Measurements from ENCODE around the gene GALNT15. TPM values are rescaled to one million over a fixed set of nuclear protein-coding genes. Genes with fewer than 3 reads are reported as not detected.
A peak's percentile ranks its signal among the peaks of the same experiment; 100 is the strongest.

Gene GALNT15
- total RNA-seq, 2 experiments from 2014 or later, result not detected

DNA sequence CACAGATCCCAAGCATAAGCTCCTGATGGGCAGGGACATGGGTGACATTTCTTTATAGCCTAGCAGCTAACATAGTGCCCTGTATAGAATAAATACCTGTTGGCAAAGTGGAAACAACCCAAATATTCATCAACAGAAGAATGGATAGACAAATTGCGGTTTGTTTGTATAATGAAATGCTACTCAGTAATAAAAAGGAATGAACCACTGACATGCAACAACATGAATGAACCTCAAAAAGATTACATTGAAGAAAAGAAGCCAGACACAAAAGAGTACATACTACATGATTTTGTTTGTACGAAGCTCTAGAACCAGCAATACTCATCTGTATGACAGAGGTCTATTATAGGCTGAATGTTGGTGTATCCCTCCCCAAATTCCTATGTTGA, 33.6 kb upstream of the GALNT15 start:
- ATAC-seq (no peak), DNase-seq (no peak)
- Mint-ChIP-seq H3K27ac (no peak overlapping the region), H3K4me1 (no peaks in the 10 kb centered on the region), H3K36me3 (ENCODE audit: low read depth) (no peaks in the 10 kb centered on the region), H3K4me3 (no peak overlapping the region), H3K27me3 (peaks cover 2% of the 10 kb centered on the region), H3K9me3 (ENCODE audit: low read depth) (peaks cover 7% of the 10 kb centered on the region)
- CTCF ChIA-PET, result interaction anchor here (0.6 to 1.0 kb wide), 5 partner anchors 9 to 283 kb away, joined by 3 read pairs; no protein-coding TSS in a partner anchor
- POLR2A ChIA-PET, result no interaction called here
- intact Hi-C loops (cut with DNase I, micrococcal nuclease), result no loop called here

DNA sequence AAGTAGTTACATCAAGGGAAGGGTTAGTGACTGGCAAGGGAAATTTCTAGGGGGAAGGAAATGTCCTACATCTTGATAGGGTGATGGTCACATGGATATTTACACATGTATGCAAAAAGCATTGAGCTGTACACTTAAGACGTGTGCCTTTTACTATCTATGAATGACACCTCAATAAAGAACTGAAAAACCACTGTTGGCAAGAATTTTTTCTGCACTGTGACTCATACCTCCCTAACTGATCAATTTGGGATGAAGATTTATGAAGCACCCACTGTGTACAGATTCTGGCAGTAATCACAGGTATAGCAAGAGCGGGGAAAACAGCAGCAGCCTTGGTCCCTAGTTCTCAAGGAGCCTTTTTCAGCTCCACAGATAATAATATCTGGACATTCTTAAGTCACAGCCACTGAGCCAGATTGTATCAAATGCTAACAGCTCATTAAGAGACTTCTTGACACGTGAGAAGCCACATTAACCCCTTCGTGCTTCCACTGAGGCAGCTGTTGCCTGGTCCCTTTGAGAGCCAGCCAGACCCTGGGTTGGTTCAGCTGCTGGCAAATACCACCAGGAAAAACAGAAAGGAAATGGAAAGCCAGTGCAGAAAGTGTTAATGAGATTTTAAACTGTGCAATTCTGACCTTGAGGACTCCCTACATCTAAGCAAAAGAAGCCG, 32.0 kb upstream of the GALNT15 start:
- CTCF ChIA-PET, result interaction anchor here (0.5 to 2.0 kb wide), 3 partner anchors 8 to 93 kb away, joined by 3 to 4 read pairs (median 3); no protein-coding TSS in a partner anchor
- no peak for DNase-seq

DNA sequence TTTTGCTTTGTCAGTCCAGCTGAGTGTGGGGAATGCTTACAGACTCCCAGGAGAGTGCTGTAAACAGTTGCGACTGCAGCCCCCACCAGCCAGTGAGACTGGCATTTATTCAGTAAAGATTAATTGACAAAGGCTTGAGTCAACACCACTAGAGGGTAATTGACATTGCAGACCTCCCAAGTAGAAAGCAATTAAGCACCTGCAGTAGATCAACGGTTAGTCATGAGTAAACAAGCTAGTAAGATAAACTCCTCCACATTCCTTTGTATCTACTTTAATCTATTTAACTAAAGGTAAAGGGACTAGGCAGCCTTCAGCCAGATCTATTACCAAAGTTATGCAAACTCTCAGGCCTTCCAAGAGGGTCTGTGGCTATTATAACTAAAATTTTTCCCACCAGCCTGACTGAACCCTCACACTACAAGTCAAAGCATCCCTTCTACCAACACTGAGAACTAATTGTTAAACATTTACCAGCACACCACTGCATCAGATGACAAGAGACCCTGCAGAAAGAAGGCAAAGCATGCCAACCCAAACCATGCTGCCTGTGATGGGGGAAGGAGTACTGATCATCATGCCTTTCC, 30.5 kb upstream of the GALNT15 start:
- H3K4me1 Mint-ChIP-seq, result peaks cover 6% of the 10 kb centered on the region
- no peak overlapping the region for H3K27ac Mint-ChIP-seq
- ATAC-seq (no peak), DNase-seq (no peak)
- CTCF ChIA-PET, result interaction anchor here (2.0 kb wide), 1 partner anchor 10 kb away, joined by 4 read pairs; no protein-coding TSS in a partner anchor
- intact Hi-C loops (cut with DNase I, micrococcal nuclease), result no loop called here
- H3K9me3 Mint-ChIP-seq (ENCODE audit: low read depth), result peaks cover 7% of the 10 kb centered on the region
- H3K36me3 Mint-ChIP-seq (ENCODE audit: low read depth), result no peaks in the 10 kb centered on the region
- POLR2A ChIA-PET, result no interaction called here
- peaks cover under 1% of the 10 kb centered on the region for H3K27me3 Mint-ChIP-seq
- no peak overlapping the region for H3K4me3 Mint-ChIP-seq

More for the DNA sequence above, 32.0 kb upstream of the GALNT15 start:
- ATAC-seq, result no peak
- intact Hi-C loops (cut with DNase I, micrococcal nuclease), result no loop called here
- Mint-ChIP-seq H3K9me3 (ENCODE audit: low read depth) (peaks cover 7% of the 10 kb centered on the region), H3K27ac (no peak overlapping the region), H3K27me3 (peaks cover 2% of the 10 kb centered on the region), H3K4me3 (no peak overlapping the region), H3K36me3 (ENCODE audit: low read depth) (no peaks in the 10 kb centered on the region), H3K4me1 (peaks cover 6% of the 10 kb centered on the region)
- POLR2A ChIA-PET, result interaction anchor here (0.8 kb wide), 1 partner anchor 196 kb away, joined by 5 read pairs; no protein-coding TSS in a partner anchor

DNA sequence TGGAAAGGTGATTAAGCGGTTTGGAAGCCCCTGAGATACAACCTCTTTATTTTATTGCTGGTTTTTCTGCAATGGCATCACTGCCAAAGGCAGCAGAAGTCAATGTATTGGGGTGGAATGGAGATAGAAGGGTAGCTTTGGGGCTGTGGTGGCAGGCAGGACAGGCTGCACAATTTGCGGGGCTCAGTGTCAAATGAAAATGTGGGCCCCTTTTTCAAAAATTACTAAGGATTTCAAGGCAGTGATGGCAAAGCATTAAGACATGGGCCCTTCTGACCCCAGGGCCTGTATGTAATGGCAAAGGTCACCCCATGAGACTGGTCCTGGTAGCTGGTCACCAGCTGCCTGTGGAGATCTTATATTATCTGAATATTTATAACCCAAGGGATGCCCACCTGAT, 29.3 kb upstream of the GALNT15 start:
- intact Hi-C loops (cut with DNase I, micrococcal nuclease), result no loop called here
- ATAC-seq (no peak), DNase-seq (no peak)
- ChIA-PET CTCF (interaction anchor here (0.6 kb wide), 1 partner anchor 729 kb away, joined by 3 read pairs; no protein-coding TSS in a partner anchor), POLR2A (no interaction called here)
- Mint-ChIP-seq H3K27ac (no peak overlapping the region), H3K27me3 (no peaks in the 10 kb centered on the region), H3K4me3 (no peak overlapping the region), H3K4me1 (peaks cover 6% of the 10 kb centered on the region), H3K9me3 (ENCODE audit: low read depth) (peaks cover 7% of the 10 kb centered on the region), H3K36me3 (ENCODE audit: low read depth) (no peaks in the 10 kb centered on the region)

DNA sequence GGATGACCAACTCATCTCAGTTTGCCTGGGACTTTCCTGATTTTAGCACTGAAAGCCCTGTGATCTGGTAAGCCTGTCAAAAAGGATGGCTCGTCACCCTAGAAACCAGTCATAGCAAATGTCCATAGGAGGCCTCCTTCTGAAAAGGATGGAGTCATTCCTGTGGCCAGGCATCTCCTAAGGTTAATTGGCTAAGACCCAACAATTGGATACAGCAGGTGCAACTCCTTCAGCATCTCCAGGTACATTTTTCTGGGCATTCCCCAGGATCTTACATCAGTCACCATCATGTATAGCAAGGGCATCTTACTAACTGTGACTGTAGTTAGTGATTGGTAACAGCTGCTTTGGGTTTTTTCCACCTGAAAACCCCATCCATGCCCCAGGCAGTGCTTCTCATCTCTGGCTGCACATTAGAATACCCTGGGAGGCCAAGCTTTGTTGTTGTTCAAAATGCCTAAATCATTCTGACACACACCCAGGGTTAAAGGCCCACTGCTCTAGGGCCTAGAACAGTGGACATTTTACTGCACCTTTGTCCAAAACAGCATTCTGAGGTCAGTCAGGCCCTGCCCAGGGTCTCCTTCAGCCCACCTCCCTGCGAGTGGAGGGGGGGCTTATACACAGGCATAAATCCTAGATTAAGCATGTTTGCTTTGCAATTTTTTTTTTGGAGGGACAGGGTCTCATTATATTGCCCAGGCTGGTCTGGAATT, 28.3 kb upstream of the GALNT15 start:
- ChIA-PET CTCF (no interaction called here), POLR2A (no interaction called here)
- Mint-ChIP-seq H3K27me3 (no peaks in the 10 kb centered on the region), H3K9me3 (ENCODE audit: low read depth) (peaks cover 9% of the 10 kb centered on the region), H3K4me1 (peaks cover 6% of the 10 kb centered on the region), H3K4me3 (no peak overlapping the region), H3K36me3 (ENCODE audit: low read depth) (no peaks in the 10 kb centered on the region), H3K27ac (no peak overlapping the region)
- ATAC-seq (peak; percentile 61), DNase-seq (no peak)
- intact Hi-C loops (cut with DNase I, micrococcal nuclease), result no loop called here

DNA sequence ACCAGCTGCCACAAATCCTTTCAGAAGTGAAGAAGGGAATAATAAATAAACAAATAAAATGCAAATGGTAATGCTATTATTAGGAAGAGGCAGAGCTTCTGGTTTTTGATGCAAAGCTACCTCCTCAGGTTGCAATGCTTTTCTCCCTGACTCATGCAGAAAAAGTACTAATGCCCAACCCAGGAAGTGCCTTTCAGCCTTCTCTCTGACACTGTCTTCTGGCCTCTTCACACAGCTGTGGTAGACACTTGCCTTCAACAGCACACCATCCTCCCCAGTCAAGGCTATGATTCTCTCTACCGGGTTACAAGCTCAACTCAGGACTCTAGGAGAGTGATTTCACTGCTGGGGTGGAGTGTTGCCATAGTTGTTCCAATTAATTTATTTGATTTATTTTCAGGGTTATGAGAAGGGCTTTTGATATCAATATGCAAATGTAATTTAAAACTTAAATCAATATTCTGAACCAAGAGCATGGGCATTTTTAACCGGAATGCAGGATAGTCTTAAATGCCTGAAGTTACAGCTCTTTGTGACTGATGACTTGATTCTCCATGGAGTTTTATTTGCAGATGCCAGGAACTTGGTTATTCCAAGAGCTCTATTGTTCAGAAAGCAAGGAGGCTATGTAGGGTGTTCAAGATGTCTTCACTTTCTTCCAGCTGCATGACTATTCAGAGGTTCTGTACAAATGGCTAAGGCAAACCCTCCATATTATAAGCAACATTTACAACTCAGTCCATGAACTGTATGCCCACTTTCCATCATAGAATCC, 27.1 kb upstream of the GALNT15 start:
- Mint-ChIP-seq H3K27ac (no peak overlapping the region), H3K36me3 (ENCODE audit: low read depth) (no peaks in the 10 kb centered on the region), H3K4me1 (peaks cover 9% of the 10 kb centered on the region), H3K9me3 (ENCODE audit: low read depth) (peaks cover 11% of the 10 kb centered on the region), H3K27me3 (no peaks in the 10 kb centered on the region), H3K4me3 (no peak overlapping the region)
- peak; percentile 62 for ATAC-seq
- no peak for DNase-seq
- ChIA-PET CTCF (interaction anchor here (0.6 to 1.0 kb wide), 3 partner anchors 74 to 98 kb away, joined by 3 read pairs; no protein-coding TSS in a partner anchor), POLR2A (no interaction called here)
- intact Hi-C loops (cut with DNase I, micrococcal nuclease), result no loop called here

DNA sequence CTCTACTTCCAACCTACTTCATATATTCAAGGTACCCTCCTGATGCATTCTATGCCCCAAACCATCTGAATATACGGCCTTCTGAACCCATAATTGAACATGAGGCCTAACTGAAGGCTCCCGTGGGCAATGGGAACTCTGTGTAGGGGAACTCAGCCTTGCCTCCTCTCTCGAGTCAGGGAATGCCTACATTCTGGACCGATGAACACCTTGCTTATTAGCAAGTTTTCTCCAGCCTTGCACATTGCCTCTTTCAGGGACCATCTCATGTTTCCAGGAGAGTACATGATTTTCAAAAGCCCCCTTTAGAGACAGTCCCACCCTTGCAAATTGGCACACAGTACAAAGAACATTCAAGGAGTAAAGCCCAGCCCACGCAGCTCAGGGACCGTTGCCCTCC, 26.3 kb upstream of the GALNT15 start:
- DNase-seq (no peak), ATAC-seq (no peak)
- CTCF ChIA-PET, result interaction anchor here (0.7 to 1.0 kb wide), 2 partner anchors 13 to 89 kb away, joined by 3 read pairs; no protein-coding TSS in a partner anchor
- Mint-ChIP-seq H3K9me3 (ENCODE audit: low read depth) (peaks cover 8% of the 10 kb centered on the region), H3K4me3 (no peak overlapping the region), H3K36me3 (ENCODE audit: low read depth) (no peaks in the 10 kb centered on the region), H3K27ac (no peak overlapping the region), H3K27me3 (no peaks in the 10 kb centered on the region), H3K4me1 (peaks cover 9% of the 10 kb centered on the region)
- POLR2A ChIA-PET, result no interaction called here
- intact Hi-C loops (cut with DNase I, micrococcal nuclease), result no loop called here

DNA sequence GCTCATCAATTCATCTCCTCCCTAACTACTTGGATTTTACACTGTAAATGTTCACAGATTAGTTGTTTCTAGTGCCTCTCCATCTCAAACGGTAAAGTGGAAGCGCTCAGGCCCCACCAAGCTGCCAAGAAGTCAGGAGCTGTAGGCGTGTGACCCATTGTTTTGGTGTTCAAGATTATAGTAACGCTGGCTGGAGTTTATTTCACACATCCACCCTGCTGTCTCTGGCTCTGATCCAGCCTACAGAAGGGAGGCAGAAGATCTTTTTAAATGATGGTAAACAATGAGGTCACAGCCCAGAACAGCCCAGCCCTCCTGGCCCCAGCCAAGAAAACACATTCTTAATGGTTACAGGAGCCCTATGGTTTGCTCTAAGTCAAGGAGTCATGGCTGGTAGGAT, 25.7 kb upstream of the GALNT15 start:
- H3K27me3 Mint-ChIP-seq, result peaks cover 4% of the 10 kb centered on the region
- ATAC-seq (no peak), DNase-seq (no peak)
- no peaks in the 10 kb centered on the region for H3K36me3 Mint-ChIP-seq (ENCODE audit: low read depth)
- no peak overlapping the region for H3K4me3 Mint-ChIP-seq
- ChIA-PET CTCF (no interaction called here), POLR2A (no interaction called here)
- H3K4me1 Mint-ChIP-seq, result peaks cover 9% of the 10 kb centered on the region
- intact Hi-C loops (cut with DNase I, micrococcal nuclease), result no loop called here
- no peak overlapping the region for H3K27ac Mint-ChIP-seq
- peaks cover 9% of the 10 kb centered on the region for H3K9me3 Mint-ChIP-seq (ENCODE audit: low read depth)

DNA sequence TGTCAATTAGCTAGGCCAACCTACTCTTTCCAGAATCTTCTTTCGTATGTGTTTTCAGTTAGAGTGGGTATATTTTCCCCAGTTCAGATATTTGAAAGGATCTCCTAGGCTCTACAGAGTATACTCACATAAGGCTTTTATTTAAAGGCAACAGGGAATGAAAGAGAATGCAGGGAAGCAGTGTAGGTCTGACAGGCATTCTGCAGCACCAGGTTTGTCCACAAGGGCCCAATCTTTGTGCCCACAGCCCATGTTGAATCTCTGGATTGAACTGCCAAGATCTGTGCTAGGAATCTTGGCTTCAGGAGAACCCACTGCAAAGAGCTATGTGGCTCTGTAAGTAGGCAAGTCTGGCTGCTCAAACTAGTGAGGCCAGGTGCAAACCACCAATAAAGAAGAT, 24.2 kb upstream of the GALNT15 start:
- ChIA-PET CTCF (interaction anchor here (0.6 kb wide), 1 partner anchor 135 kb away, joined by 5 read pairs; no protein-coding TSS in a partner anchor), POLR2A (no interaction called here)
- peaks cover 9% of the 10 kb centered on the region for H3K4me1 Mint-ChIP-seq
- no peak overlapping the region for H3K4me3 Mint-ChIP-seq
- ATAC-seq (no peak), DNase-seq (no peak)
- H3K27ac Mint-ChIP-seq, result no peak overlapping the region
- H3K9me3 Mint-ChIP-seq (ENCODE audit: low read depth), result peaks cover 13% of the 10 kb centered on the region
- peaks cover 8% of the 10 kb centered on the region for H3K27me3 Mint-ChIP-seq
- H3K36me3 Mint-ChIP-seq (ENCODE audit: low read depth), result no peaks in the 10 kb centered on the region
- intact Hi-C loops (cut with DNase I, micrococcal nuclease), result no loop called here

DNA sequence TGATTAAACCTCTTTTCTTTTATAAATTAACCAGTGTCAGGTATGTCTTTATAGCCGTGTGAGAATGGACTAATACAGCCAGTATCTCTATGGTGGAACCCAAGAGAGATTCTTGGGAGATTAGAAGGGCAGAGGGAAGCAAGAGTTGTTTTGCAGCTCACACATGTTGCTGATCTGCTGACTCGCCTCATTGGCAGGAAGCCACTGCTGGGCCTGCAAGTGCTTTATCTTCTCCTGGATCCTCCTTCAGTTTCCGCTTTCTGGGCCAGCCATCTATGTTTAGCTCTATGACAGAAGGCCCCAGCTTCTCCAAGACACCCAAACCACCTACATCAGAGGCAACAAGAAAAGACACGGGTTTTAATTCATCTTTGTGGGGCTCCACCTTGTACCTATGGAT, 23.4 kb upstream of the GALNT15 start:
- DNase-seq (peak; percentile 19), ATAC-seq (no peak)
- Mint-ChIP-seq H3K4me1 (peaks cover 9% of the 10 kb centered on the region), H3K27ac (no peak overlapping the region), H3K4me3 (no peak overlapping the region), H3K36me3 (ENCODE audit: low read depth) (no peaks in the 10 kb centered on the region), H3K9me3 (ENCODE audit: low read depth) (peaks cover 13% of the 10 kb centered on the region), H3K27me3 (peaks cover 10% of the 10 kb centered on the region)
- intact Hi-C loops (cut with DNase I, micrococcal nuclease), result no loop called here
- ChIA-PET CTCF (no interaction called here), POLR2A (interaction anchor here (0.6 kb wide), 1 partner anchor 638 kb away, joined by 3 read pairs; no protein-coding TSS in a partner anchor)

DNA sequence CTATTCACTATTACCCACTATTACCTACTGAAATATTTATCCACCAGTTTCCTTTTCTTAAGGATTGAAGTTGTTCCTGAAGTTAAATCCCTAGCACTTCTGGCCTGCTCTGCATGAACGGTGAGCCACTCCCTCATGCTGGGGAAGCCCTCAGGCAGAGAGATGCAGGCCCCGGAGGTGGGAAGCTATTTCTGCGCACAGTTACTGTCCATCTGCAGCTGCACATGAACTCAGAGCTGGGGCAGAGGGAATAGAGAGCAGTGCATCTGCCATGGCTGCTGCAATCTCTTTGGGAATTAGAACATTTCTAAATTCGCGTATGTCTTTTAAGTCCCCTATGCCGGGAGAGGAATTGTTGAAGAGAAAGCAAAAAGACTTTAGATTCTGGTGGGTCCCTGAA, 6.3 kb upstream of the GALNT15 start:
- Mint-ChIP-seq H3K9me3 (ENCODE audit: low read depth) (peaks cover 10% of the 10 kb centered on the region), H3K4me1 (no peaks in the 10 kb centered on the region), H3K27me3 (peaks cover 13% of the 10 kb centered on the region), H3K4me3 (no peak overlapping the region), H3K36me3 (ENCODE audit: low read depth) (no peaks in the 10 kb centered on the region), H3K27ac (no peak overlapping the region)
- intact Hi-C loops (cut with DNase I, micrococcal nuclease), result no loop called here
- ATAC-seq, result no peak
- ChIA-PET CTCF (no interaction called here), POLR2A (no interaction called here)
- no peak for DNase-seq

Data from activated CD4-positive, alpha-beta T cell treated with anti-CD3 and anti-CD28 coated beads for 36 hours (primary cell).